Measurements from ENCODE around the gene ARSD. TPM values are rescaled to one million over a fixed set of nuclear protein-coding genes. Genes with fewer than 3 reads are reported as not detected.

The ARSD gene
- total and polyA plus RNA-seq, 2 of the 8 experiments (the other 6 are each of a cell fraction or from before 2014, with no cell fraction given) = 1.8 to 3.2 TPM

DNA sequence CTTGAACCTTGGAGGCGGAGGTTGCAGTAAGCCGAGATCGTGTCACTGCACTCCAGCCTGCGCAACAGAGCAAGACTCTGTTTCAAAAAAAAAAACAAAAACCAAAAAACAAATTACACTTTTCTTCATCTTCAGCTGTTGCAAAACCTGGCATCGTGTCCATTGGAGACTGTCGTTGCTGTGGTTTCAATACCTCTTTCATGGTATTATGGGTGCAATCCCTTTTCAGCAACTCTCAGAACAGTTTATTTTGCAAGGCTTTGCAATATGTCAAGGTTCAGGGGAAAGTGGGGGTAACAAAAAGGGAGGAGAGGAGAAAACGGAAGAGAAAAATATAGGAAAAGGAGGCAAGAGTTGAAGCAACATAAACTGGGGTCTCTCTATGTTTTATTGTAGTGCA, 40.8 kb downstream of the ARSD start:
- Histone ChIP-seq H3K23me2 (ENCODE audit: low read depth, low read length) (no peaks in the 10 kb centered on the region), H3K27ac (ENCODE audit: low read depth, low read length) (no peak overlapping the region), H3K4me2 (ENCODE audit: insufficient read depth in 1 of 2, low read depth in 2 of 2, low read length in 2 of 2) (no peak overlapping the region), H2BK15ac (ENCODE audit: low read length) (no peak overlapping the region), H3K4ac (replicated peaks; ENCODE audit: insufficient read length, low read depth, low read length) (no peak overlapping the region), H4K91ac (replicated peaks; ENCODE audit: insufficient read length, low read length) (no peak overlapping the region), H2BK120ac (replicated peaks; ENCODE audit: low read depth, low read length) (no peak overlapping the region), H3K4me1 (replicated peaks in 1 of 4; ENCODE audit: control insufficient read depth in 3 of 4, insufficient read depth in 4 of 4, low read length in 3 of 4) (peaks cover 0 to 4% (median 2%) of the 10 kb centered on the region in 4 experiments; a peak in 3 of 7 replicates), H3K4me3 (ENCODE audit: extremely low read depth in 1 of 4, insufficient read depth in 2 of 4, low read depth in 3 of 4, low read length in 4 of 4) (no peak overlapping the region), H2BK5ac (ENCODE audit: low read depth, low read length) (no peak overlapping the region), H3K79me1 (ENCODE audit: low read depth, low read length) (no peaks in the 10 kb centered on the region), H2BK20ac (ENCODE audit: low read length) (no peak overlapping the region), H3K9me3 (ENCODE audit: insufficient read depth in 2 of 2, low read depth in 1 of 2, low read length in 1 of 2) (no peaks in the 10 kb centered on the region), H3K14ac (ENCODE audit: insufficient read length) (no peak overlapping the region), H4K5ac (ENCODE audit: insufficient read length, low read depth, low read length) (no peak overlapping the region), H2BK12ac (ENCODE audit: low read depth, low read length) (no peak overlapping the region), H3K18ac (ENCODE audit: extremely low read depth, low read length) (no peak overlapping the region), H3K23ac (ENCODE audit: insufficient read length) (no peak overlapping the region), H3K79me2 (ENCODE audit: control insufficient read depth in 1 of 2, insufficient read depth in 2 of 2, low read length in 2 of 2) (no peaks in the 10 kb centered on the region), H3K9ac (replicated peaks in 1 of 4; ENCODE audit: extremely low read depth in 1 of 4, low read depth in 3 of 4, low read length in 3 of 4) (no peak overlapping the region), H4K20me1 (replicated peaks in 1 of 2; ENCODE audit: control insufficient read depth in 1 of 2, insufficient read depth in 2 of 2, low read length in 2 of 2) (no peaks in the 10 kb centered on the region), H2AK5ac (ENCODE audit: low read depth, low read length) (no peak overlapping the region), H3K56ac (replicated peaks; ENCODE audit: insufficient read length, low read depth, low read length) (no peak overlapping the region), H3K36me3 (ENCODE audit: control insufficient read depth in 2 of 4, insufficient read depth in 4 of 4, low read length in 3 of 4) (peaks cover 0 to 4% (median 0%) of the 10 kb centered on the region in 4 experiments; a peak in 2 of 8 replicates), H3K27me3 (replicated peaks in 1 of 4; ENCODE audit: control insufficient read depth in 3 of 4, extremely low read depth in 1 of 4, insufficient read depth in 3 of 4, low read length in 3 of 4) (no peaks in the 10 kb centered on the region), H2AFZ (ENCODE audit: low read length) (no peak overlapping the region), H4K8ac (ENCODE audit: extremely low read depth, insufficient read depth, low read length) (no peak overlapping the region)
- POLR2A ChIA-PET (ENCODE audit: partially characterized antibody) = interaction anchor here (1.4 kb wide), 1 partner anchor 10 kb away, joined by 4 read pairs; no protein-coding TSS in a partner anchor
- FAIRE-seq (no peak), DNase-seq (ENCODE audit: low read depth in 1 of 2, low spot score in 2 of 2) (no peak)
- WGBS, 2 experiments (ENCODE audit: extremely low coverage in 1 of 2, insufficient coverage in 1 of 2, insufficient read length in 1 of 2, insufficient replicate concordance in 2 of 2, low coverage in 1 of 2, low lambda C conversion rate in 2 of 2, missing lambda C conversion rate in 1 of 2) = 91% methylated on average over 7 of the region's 7 CpGs; no CpG with 5 or more reads in 1 of the 2 experiments
- CTCF ChIA-PET (ENCODE audit: partially characterized antibody) = interaction anchor here (0.6 kb wide), 1 partner anchor 12 kb away, joined by 3 read pairs; no protein-coding TSS in a partner anchor
- TF ChIP-seq RAD21 (IDR thresholded peaks at IDR 0.05 in 1 of 2, conservative IDR thresholded peaks at IDR 0.05 in 1 of 2; ENCODE audit: low read depth in 2 of 2, low read length in 2 of 2) = no peak
- no peak for TF ChIP-seq TAF7 (optimal IDR thresholded peaks at IDR 0.05; ENCODE audit: borderline replicate concordance, low read depth, low read length)
- no peak for TF ChIP-seq CBX5 (IDR thresholded peaks at IDR 0.05; ENCODE audit: low read depth, low read length)
- no peak for TF ChIP-seq ZNF274 (IDR thresholded peaks at IDR 0.05; ENCODE audit: borderline replicate concordance, extremely low read depth, low read length)
- no peak for TF ChIP-seq BRCA1 (IDR thresholded peaks at IDR 0.05; ENCODE audit: low read depth, low read length)
- TF ChIP-seq NRF1 (IDR thresholded peaks at IDR 0.05; ENCODE audit: low read depth, low read length) = no peak
